ENCODE measurements around the gene KCNN1.
A peak's percentile ranks its signal among the peaks of the same experiment; 100 is the strongest.

The KCNN1 gene

DNA sequence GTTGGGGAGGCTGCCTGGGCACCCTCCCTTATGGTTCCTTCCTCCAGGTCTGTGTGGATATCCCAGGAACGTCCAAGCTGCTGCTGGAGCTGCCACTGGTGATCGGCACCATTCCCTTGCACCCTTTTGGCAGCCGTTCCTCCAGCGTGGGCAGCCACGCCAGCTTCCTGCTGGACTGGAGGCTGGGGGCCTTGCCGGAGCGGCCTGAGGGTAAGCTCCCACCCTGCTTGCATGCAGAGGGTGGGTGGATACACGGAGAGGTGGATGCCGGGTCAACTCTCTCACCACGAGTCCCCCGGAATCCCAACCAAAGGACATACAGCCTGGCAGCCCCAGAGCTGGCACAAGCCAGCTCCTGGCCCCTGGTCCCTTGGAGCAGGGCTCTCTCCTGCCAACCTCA lies 43.2 kb downstream of the KCNN1 start:
- H3K27me3 ChIP-seq (ENCODE audit: insufficient read depth, poor library complexity, severe bottlenecking) = no peaks in the 10 kb centered on the region
- TF ChIP-seq GABPA (IDR thresholded peaks at IDR 0.05; ENCODE audit: low read depth) (no peak), POLR2AphosphoS5 (IDR thresholded peaks at IDR 0.05; ENCODE audit: low read depth) (no peak), SPI1 (IDR thresholded peaks at IDR 0.05; ENCODE audit: borderline replicate concordance, low read depth) (no peak)
- TF ChIP-seq, protein P1, sequence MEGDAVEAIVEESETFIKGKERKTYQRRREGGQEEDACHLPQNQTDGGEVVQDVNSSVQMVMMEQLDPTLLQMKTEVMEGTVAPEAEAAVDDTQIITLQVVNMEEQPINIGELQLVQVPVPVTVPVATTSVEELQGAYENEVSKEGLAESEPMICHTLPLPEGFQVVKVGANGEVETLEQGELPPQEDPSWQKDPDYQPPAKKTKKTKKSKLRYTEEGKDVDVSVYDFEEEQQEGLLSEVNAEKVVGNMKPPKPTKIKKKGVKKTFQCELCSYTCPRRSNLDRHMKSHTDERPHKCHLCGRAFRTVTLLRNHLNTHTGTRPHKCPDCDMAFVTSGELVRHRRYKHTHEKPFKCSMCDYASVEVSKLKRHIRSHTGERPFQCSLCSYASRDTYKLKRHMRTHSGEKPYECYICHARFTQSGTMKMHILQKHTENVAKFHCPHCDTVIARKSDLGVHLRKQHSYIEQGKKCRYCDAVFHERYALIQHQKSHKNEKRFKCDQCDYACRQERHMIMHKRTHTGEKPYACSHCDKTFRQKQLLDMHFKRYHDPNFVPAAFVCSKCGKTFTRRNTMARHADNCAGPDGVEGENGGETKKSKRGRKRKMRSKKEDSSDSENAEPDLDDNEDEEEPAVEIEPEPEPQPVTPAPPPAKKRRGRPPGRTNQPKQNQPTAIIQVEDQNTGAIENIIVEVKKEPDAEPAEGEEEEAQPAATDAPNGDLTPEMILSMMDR (IDR thresholded peaks at IDR 0.05; ENCODE audit: insufficient read depth, low read length) = no peak
- TF ChIP-seq, protein P2, sequence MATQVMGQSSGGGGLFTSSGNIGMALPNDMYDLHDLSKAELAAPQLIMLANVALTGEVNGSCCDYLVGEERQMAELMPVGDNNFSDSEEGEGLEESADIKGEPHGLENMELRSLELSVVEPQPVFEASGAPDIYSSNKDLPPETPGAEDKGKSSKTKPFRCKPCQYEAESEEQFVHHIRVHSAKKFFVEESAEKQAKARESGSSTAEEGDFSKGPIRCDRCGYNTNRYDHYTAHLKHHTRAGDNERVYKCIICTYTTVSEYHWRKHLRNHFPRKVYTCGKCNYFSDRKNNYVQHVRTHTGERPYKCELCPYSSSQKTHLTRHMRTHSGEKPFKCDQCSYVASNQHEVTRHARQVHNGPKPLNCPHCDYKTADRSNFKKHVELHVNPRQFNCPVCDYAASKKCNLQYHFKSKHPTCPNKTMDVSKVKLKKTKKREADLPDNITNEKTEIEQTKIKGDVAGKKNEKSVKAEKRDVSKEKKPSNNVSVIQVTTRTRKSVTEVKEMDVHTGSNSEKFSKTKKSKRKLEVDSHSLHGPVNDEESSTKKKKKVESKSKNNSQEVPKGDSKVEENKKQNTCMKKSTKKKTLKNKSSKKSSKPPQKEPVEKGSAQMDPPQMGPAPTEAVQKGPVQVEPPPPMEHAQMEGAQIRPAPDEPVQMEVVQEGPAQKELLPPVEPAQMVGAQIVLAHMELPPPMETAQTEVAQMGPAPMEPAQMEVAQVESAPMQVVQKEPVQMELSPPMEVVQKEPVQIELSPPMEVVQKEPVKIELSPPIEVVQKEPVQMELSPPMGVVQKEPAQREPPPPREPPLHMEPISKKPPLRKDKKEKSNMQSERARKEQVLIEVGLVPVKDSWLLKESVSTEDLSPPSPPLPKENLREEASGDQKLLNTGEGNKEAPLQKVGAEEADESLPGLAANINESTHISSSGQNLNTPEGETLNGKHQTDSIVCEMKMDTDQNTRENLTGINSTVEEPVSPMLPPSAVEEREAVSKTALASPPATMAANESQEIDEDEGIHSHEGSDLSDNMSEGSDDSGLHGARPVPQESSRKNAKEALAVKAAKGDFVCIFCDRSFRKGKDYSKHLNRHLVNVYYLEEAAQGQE (IDR thresholded peaks at IDR 0.05; ENCODE audit: insufficient replicate concordance, low read depth) = no peak
- no peak overlapping the region for H3K27ac ChIP-seq (replicated peaks)
- H3K4me3 ChIP-seq (replicated peaks; ENCODE audit: insufficient read depth, low read length) = no peak overlapping the region
- DNase-seq (ENCODE audit: low read depth in 1 of 2, low spot score in 1 of 2) = no peak

DNA sequence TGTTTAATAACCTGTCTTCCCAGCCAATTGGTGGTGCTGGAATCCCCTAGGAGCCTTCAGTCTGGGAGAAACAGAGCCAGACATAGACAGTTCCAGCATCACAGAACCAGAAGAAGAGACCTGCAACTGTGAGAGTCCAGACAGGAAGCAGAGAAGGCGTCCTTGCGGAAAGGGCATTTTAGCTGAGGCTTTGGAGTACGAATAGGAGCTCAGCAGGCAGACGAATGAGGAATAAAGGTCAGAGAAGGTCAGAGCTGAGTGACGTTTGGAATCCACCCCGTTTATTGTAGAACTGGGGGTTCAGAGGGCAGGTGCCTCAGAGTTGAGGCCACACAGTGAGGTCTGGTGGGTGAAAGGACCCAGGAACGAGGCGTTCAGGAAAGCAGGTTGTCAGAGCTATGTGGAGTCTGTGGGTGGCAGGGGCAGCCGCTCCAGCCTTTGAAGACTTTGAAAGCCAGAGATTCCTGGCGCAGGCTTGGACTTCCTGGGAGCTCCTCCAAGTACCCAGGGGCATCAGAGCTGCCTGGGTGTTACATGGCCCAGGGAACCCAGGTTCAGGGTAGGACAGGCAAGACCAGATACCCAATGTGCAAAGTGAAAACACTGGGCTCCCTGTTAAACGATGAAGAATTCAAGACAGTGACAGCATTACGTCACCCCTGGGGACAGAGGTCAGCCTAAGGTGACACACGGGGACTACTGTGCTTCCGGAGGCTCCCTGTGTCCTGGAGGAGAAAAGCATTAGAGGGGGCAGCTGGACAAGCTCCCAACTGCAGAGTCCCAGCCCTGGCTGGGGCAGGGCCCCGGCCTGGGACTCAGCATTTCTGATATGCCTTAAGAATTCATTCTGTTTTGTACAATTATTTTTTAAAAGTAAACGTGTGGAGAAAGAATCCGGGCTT lies 46.6 kb downstream of the KCNN1 start:
- Histone ChIP-seq H3K27me3 (ENCODE audit: insufficient read depth, poor library complexity, severe bottlenecking) (no peaks in the 10 kb centered on the region), H3K4me3 (replicated peaks; ENCODE audit: insufficient read depth, low read length) (no peak overlapping the region), H3K27ac (replicated peaks) (no peak overlapping the region)
- no peak for DNase-seq (ENCODE audit: low read depth in 1 of 2, low spot score in 1 of 2)
- TF ChIP-seq GABPA (IDR thresholded peaks at IDR 0.05; ENCODE audit: low read depth) (no peak), SPI1 (IDR thresholded peaks at IDR 0.05; ENCODE audit: borderline replicate concordance, low read depth) (no peak), POLR2AphosphoS5 (IDR thresholded peaks at IDR 0.05; ENCODE audit: low read depth) (0 out of 2 replicates have a peak, but pooled peaks have one; percentile 12)
- TF ChIP-seq, protein P1 (IDR thresholded peaks at IDR 0.05; ENCODE audit: insufficient read depth, low read length) = no peak
- TF ChIP-seq, protein P2 (IDR thresholded peaks at IDR 0.05; ENCODE audit: insufficient replicate concordance, low read depth) = no peak

DNA sequence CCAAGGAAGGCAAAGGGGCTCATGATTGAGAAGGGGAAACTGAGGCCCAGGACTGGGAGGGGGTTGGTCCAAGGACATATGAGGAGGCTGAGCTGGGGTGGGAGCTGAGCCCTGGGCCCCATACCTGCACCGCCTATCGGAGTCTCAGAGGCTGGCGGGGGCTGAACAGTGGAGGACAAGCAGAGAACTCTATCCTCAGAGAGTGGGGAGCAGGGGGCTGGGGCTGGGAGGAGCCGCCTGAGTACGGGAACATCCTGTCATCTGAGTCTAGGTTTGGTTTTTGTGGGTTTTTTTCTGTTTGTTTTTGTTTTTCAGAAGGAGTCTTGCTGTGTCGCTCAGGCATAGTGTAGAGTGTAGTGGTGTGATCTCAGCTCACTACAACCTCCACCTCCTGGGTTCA lies 47.3 kb downstream of the KCNN1 start:
- H3K27ac ChIP-seq (replicated peaks) = no peak overlapping the region

More for the DNA sequence above, 47.3 kb downstream of the KCNN1 start:
- Histone ChIP-seq H3K4me3 (replicated peaks; ENCODE audit: insufficient read depth, low read length) (no peak overlapping the region), H3K27me3 (ENCODE audit: insufficient read depth, poor library complexity, severe bottlenecking) (no peaks in the 10 kb centered on the region)
- TF ChIP-seq, protein P1 (IDR thresholded peaks at IDR 0.05; ENCODE audit: insufficient read depth, low read length) = no peak
- TF ChIP-seq POLR2AphosphoS5 (IDR thresholded peaks at IDR 0.05; ENCODE audit: low read depth) (no peak), GABPA (IDR thresholded peaks at IDR 0.05; ENCODE audit: low read depth) (no peak), SPI1 (IDR thresholded peaks at IDR 0.05; ENCODE audit: borderline replicate concordance, low read depth) (no peak)
- TF ChIP-seq, protein P2 (IDR thresholded peaks at IDR 0.05; ENCODE audit: insufficient replicate concordance, low read depth) = no peak
- no peak for DNase-seq (ENCODE audit: low read depth in 1 of 2, low spot score in 1 of 2)
